Gastrocnemius medialis (tissue), 4 donors: ENCODE data around the gene CFAP210.

Experiments
- POLR2A ChIP-seq, 2 donors: fragments of 450-650 bp; IDR thresholded peaks; one replicate each; pipeline ENCODE4 v1.6.1; 2017; ENCODE audit warnings: antibody characterized with exemption in 2 of 2, mild to moderate bottlenecking in 2 of 2, moderate library complexity in 2 of 2
- TF ChIP-seq, protein P1 (sequence below), 5 experiments: fragments of 450-650 bp in 3 of 5; fragments of 200-600 bp in 2 of 5; sonication (generic) in 2 of 5; IDR thresholded peaks in 4 of 5; conservative IDR thresholded peaks in 1 of 5; 1 replicate in 4 of 5; 2 replicates in 1 of 5; pipeline ENCODE4 v1.5.1; 2016 to 2019; ENCODE audit warnings: antibody characterized with exemption in 5 of 5, mild to moderate bottlenecking in 3 of 5, moderate library complexity in 3 of 5

DNA sequence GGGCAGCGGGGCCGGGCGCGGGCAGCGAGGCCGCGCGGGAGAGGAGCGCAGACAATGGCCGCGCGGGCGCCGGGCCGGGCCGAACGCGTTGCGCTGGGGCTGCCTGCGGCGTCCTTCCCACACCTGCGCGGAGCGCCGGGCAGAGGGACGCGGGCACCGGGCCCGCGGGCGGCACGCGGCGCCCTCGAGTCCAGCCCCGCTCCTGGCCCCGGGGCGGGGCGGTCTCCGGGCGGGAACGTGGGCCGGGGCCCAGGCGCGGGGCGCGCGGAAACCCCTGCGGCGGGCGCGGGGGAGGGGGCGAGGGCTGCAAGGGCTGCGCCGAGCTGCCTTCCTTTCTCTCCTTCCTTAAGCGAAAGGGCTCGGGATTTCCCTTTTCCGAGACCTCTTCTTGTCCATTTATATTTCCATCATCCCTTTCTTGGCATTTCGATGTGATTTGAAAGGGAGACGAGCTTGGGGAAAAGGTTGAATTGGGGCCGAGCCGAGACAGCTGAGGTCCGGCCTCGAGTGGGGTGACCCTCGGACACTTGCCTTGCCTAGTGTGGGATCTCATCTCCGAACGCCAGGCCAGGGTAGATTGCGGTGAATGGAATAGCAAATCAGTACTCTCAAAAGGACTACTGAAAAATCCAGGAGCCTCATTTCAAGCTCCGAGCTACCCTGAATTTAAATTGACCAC, 40.1 kb upstream of the CFAP210 start:
- TF ChIP-seq, protein P1, sequence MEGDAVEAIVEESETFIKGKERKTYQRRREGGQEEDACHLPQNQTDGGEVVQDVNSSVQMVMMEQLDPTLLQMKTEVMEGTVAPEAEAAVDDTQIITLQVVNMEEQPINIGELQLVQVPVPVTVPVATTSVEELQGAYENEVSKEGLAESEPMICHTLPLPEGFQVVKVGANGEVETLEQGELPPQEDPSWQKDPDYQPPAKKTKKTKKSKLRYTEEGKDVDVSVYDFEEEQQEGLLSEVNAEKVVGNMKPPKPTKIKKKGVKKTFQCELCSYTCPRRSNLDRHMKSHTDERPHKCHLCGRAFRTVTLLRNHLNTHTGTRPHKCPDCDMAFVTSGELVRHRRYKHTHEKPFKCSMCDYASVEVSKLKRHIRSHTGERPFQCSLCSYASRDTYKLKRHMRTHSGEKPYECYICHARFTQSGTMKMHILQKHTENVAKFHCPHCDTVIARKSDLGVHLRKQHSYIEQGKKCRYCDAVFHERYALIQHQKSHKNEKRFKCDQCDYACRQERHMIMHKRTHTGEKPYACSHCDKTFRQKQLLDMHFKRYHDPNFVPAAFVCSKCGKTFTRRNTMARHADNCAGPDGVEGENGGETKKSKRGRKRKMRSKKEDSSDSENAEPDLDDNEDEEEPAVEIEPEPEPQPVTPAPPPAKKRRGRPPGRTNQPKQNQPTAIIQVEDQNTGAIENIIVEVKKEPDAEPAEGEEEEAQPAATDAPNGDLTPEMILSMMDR (IDR thresholded peaks at IDR 0.05 in 4 of 5, conservative IDR thresholded peaks at IDR 0.05 in 1 of 5), result no peak
- TF ChIP-seq POLR2A (IDR thresholded peaks at IDR 0.05), result no peak
